Measurements from ENCODE around the gene IQCE. TPM values are rescaled to one million over a fixed set of nuclear protein-coding genes. Genes with fewer than 3 reads are reported as not detected.
A peak's percentile ranks its signal among the peaks of the same experiment; 100 is the strongest.

IQCE gene
- total RNA-seq, 1 donor from 2014 or later = 5.2 TPM

DNA sequence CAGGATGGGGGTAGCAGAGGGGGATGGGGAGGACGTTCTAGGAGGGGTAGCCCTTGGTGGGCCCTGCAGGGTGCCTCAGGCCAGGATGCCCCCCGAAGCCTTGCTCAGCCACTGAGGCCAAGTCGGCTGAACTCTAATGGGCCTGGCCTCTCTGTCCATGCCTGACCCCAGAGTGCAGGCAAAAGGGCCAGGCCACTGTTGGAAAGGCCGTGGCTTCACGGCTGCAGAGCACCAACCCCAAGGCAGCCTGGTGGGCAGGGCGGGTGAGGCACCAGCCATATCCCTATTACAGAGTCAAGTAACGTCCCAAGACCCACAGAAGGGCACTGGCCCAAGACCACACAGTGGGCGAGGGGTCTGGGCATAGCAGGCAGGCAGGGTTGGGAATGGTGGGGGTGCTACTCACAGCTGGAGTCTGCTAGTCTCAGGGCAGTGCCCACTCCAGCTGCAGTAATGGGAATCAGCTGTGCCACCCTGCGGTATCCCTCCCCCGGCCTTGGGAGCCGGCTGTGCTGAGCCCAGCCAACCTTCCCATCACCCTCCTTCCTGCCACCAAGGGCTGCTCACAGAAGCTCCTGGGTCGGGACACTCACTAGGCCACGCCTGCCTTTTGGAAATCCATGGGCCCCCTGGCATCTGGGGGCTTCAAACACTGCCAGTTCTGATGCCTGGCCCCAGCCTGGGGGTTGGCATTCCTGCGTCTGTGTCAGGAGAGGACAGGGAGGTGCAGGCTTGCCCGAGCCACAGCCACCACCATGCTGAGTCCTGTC, 43.2 kb upstream of the IQCE start:
- H3K27ac ChIP-seq = no peak overlapping the region
- H3K36me3 ChIP-seq = no peaks in the 10 kb centered on the region
- no peak for DNase-seq (ENCODE audit: extremely low spot score in 2 of 2)
- intact Hi-C loops (cut with DNase I) = no loop called here
- TF ChIP-seq, protein P1, sequence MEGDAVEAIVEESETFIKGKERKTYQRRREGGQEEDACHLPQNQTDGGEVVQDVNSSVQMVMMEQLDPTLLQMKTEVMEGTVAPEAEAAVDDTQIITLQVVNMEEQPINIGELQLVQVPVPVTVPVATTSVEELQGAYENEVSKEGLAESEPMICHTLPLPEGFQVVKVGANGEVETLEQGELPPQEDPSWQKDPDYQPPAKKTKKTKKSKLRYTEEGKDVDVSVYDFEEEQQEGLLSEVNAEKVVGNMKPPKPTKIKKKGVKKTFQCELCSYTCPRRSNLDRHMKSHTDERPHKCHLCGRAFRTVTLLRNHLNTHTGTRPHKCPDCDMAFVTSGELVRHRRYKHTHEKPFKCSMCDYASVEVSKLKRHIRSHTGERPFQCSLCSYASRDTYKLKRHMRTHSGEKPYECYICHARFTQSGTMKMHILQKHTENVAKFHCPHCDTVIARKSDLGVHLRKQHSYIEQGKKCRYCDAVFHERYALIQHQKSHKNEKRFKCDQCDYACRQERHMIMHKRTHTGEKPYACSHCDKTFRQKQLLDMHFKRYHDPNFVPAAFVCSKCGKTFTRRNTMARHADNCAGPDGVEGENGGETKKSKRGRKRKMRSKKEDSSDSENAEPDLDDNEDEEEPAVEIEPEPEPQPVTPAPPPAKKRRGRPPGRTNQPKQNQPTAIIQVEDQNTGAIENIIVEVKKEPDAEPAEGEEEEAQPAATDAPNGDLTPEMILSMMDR (IDR thresholded peaks at IDR 0.05) = no peak
- TF ChIP-seq POLR2A (IDR thresholded peaks at IDR 0.05) = no peak
- TF ChIP-seq POLR2AphosphoS5 (IDR thresholded peaks at IDR 0.05; ENCODE audit: insufficient read depth in 1 of 2, low read depth in 1 of 2) = no peak
- H3K4me3 ChIP-seq = no peak overlapping the region
- no peaks in the 10 kb centered on the region for H3K9me3 ChIP-seq
- peaks cover 54% of the 10 kb centered on the region for H3K4me1 ChIP-seq
- no peaks in the 10 kb centered on the region for H3K27me3 ChIP-seq

- intact Hi-C loops (cut with DNase I) = no loop called here
- no peaks in the 10 kb centered on the region for H3K36me3 ChIP-seq
- TF ChIP-seq POLR2AphosphoS5 (IDR thresholded peaks at IDR 0.05; ENCODE audit: insufficient read depth in 1 of 2, low read depth in 1 of 2) (no peak), POLR2A (IDR thresholded peaks at IDR 0.05) (no peak)
- TF ChIP-seq, protein P1 (IDR thresholded peaks at IDR 0.05) = no peak
- no peaks in the 10 kb centered on the region for H3K9me3 ChIP-seq
- no peaks in the 10 kb centered on the region for H3K27me3 ChIP-seq
- no peak overlapping the region for H3K27ac ChIP-seq
- H3K4me1 ChIP-seq = peaks cover 54% of the 10 kb centered on the region
- H3K4me3 ChIP-seq = no peak overlapping the region
- DNase-seq (ENCODE audit: extremely low spot score in 2 of 2) = no peak
These were observed 42.6 kb upstream of the IQCE start for GRCh38 chr7:2516194-2516555.

- no peaks in the 10 kb centered on the region for H3K9me3 ChIP-seq
- intact Hi-C loops (cut with DNase I) = no loop called here
- H3K4me1 ChIP-seq = peaks cover 55% of the 10 kb centered on the region
- H3K36me3 ChIP-seq = no peaks in the 10 kb centered on the region
- H3K27ac ChIP-seq = peak overlapping the region; percentile 30
- no peak for DNase-seq (ENCODE audit: extremely low spot score in 2 of 2)
- H3K4me3 ChIP-seq = no peak overlapping the region
- TF ChIP-seq POLR2A (IDR thresholded peaks at IDR 0.05) (no peak), POLR2AphosphoS5 (IDR thresholded peaks at IDR 0.05; ENCODE audit: insufficient read depth in 1 of 2, low read depth in 1 of 2) (no peak)
- TF ChIP-seq, protein P1 (IDR thresholded peaks at IDR 0.05) = no peak
- H3K27me3 ChIP-seq = no peaks in the 10 kb centered on the region
These were observed 41.8 kb upstream of the IQCE start for GRCh38 chr7:2517026-2517425.

- no peak for DNase-seq (ENCODE audit: extremely low spot score in 2 of 2)
- no peak for TF ChIP-seq POLR2A (IDR thresholded peaks at IDR 0.05)
- TF ChIP-seq, protein P1 (IDR thresholded peaks at IDR 0.05) = no peak
- no peak for TF ChIP-seq POLR2AphosphoS5 (IDR thresholded peaks at IDR 0.05; ENCODE audit: insufficient read depth in 1 of 2, low read depth in 1 of 2)
- Histone ChIP-seq H3K4me1 (peaks cover 55% of the 10 kb centered on the region), H3K27ac (peak overlapping the region; percentile 30), H3K36me3 (no peaks in the 10 kb centered on the region), H3K9me3 (no peaks in the 10 kb centered on the region), H3K4me3 (no peak overlapping the region), H3K27me3 (no peaks in the 10 kb centered on the region)
- intact Hi-C loops (cut with DNase I) = no loop called here
These were observed 40.9 kb upstream of the IQCE start for GRCh38 chr7:2517678-2518507.
